Suprapubic skin (tissue), 3 donors: ENCODE data around the gene GALNT11.

ENCODE experiments used
- POLR2AphosphoS5 ChIP-seq, 3 donors: sonication (generic); formaldehyde crosslinking; IDR thresholded peaks; one replicate each; pipeline ENCODE4 v1.6.1; 2017; ENCODE audit warnings: antibody characterized with exemption in 3 of 3
- TF ChIP-seq, protein P1 (sequence below), 2 donors: fragments of 200-600 bp in 1 of 2; fragments of 450-650 bp in 1 of 2; sonication (generic) in 1 of 2; IDR thresholded peaks; one replicate each; pipeline ENCODE4 v1.5.1; 2016 to 2019; ENCODE audit warnings: antibody characterized with exemption in 2 of 2, mild to moderate bottlenecking in 1 of 2, moderate library complexity in 1 of 2

DNA sequence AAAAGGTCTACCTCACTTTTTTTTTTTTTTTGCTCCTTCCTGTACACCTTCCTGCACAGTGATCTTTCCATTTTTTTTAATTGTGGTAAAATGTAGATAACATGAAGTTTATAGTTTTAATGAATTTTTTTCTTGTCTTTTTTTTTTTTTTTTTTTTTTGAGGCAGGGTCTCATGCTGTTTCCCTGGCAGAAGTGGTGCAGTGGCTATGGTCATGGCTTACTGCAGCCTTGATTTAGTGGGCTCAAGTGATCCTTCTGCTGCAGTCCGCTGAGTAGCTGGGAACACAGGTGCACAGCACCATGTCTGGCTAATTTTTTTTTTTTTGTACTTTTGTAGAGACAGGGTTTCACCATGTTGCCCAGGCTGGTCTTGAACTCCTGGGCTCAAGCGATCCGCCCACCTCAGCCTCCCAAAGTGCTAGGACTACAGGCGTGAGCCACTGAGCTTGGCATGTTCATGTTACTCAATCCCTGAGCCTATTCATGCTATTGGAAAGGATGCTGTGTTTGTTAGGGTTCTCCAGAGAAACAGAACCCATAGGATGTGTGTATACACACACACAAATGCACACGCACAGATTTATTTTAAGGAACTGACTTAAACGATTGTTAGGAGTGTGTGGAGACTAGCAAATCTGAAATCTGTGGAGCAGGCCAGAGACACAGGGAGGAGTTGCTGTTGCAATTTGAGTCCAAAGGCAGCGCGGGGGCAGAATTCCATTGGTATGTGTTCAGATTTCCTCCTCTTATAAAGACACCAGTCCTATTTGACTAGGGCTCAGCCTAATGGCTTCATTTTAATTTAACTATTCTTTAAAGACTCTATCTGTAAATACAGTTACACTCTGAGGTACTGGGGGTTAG is 29.1 kb downstream of the GALNT11 start:
- TF ChIP-seq POLR2AphosphoS5 (IDR thresholded peaks at IDR 0.05) = no peak
- TF ChIP-seq, protein P1, sequence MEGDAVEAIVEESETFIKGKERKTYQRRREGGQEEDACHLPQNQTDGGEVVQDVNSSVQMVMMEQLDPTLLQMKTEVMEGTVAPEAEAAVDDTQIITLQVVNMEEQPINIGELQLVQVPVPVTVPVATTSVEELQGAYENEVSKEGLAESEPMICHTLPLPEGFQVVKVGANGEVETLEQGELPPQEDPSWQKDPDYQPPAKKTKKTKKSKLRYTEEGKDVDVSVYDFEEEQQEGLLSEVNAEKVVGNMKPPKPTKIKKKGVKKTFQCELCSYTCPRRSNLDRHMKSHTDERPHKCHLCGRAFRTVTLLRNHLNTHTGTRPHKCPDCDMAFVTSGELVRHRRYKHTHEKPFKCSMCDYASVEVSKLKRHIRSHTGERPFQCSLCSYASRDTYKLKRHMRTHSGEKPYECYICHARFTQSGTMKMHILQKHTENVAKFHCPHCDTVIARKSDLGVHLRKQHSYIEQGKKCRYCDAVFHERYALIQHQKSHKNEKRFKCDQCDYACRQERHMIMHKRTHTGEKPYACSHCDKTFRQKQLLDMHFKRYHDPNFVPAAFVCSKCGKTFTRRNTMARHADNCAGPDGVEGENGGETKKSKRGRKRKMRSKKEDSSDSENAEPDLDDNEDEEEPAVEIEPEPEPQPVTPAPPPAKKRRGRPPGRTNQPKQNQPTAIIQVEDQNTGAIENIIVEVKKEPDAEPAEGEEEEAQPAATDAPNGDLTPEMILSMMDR (IDR thresholded peaks at IDR 0.05) = no peak
